ENCODE results near the gene ADRA1B.

Gene ADRA1B

DNA sequence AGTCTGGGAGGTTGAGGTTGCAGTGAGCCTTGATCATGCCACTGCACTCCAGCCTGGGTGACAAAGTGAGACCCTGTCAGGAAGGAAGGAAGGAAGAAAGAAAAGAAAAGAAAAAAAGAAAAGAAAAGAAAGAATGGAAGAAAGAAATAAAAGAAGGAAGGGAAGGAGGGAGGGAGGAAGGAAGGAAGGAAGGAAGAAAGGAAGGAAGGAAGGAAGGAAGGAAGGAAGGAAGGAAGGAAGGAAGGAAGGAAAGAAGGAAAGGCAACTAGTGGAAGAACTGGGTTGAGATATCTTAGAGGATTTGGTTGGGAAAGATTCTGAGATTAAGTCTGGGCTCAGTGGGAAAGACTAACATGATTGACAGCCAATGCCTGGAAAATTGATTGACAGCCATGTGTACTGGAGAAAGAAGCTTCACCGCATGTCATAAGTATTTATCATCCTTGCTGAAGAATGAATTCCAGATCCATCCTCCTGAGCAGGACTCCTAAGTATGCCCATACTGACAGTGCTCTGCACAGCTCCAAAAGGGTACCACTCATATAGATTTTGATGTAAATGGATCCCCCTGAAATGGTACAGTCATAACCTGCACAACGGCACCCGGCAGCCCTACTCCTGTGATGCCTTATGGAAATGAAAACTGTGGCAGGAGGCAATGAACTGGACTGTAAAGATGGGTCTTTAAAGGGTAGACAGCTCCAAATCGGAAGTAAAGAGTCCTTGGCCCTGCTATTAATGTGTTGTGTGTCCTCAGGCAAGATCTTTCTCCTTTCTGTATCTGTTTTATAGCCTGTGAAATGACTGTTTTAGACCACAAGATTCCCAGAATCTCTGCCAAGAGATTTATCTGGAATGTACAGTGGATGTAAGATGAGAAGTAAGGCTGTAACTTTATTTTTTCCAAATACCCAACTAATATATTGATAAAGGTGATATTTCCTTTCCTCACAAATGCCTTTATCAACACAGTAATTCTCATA, 16.9 kb upstream of the ADRA1B start:
- intact Hi-C loops (cut with DNase I): no loop called here
- DNase-seq: no peak

DNA sequence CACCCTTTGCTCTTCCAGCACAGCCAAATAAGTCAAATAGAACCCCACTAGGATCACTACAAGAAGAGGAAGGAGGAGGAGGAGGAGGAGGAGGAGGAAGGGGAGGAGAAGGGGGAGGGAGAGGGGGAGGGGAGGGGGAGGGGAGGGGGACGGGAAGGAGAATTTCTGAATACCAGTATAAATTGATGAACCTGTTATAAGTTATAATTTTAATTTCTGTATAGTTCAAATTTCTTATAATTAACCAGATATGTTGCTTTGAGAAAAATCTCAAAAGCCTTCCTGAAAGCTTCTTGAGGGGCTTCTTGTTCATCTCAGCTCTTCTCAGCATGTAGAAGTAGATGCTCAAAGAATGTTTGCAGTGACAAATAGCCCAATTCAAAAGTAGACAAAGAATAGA, 15.0 kb upstream of the ADRA1B start:
- DNase-seq: no peak
- intact Hi-C loops (cut with DNase I): no loop called here

GRCh38 chr5:159901772-159902171, 14.5 kb upstream of the ADRA1B start:
- intact Hi-C loops (cut with DNase I): no loop called here
- no peak for DNase-seq

- intact Hi-C loops (cut with DNase I): no loop called here
- DNase-seq: peak in 6 of 42 donors; percentile 15 to 55 (median 28)
These were observed 13.7 kb upstream of the ADRA1B start for GRCh38 chr5:159902444-159903121.

DNA sequence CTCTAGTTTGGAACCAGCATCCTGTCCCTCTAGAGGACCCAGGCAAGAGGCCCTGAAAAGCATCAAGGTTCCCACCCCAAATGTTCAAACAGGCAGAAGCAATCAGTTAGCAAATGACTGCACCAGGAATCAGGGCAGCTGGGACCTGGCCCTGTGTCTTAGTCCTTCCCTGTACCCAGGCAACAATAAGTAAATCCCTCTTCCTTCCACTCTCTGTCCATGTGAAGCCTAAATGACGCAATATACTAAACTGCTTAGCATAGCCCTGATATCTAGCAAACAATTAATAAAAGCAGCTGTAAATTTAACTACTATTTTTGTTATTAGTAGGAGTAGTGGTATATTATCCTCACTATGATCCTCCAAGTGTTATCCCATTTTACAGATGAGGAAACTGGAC, 13.2 kb upstream of the ADRA1B start:
- DNase-seq: no peak
- intact Hi-C loops (cut with DNase I): no loop called here

- no peak for DNase-seq
- intact Hi-C loops (cut with DNase I): no loop called here
These were observed 11.4 kb upstream of the ADRA1B start for GRCh38 chr5:159904874-159905273.

DNA sequence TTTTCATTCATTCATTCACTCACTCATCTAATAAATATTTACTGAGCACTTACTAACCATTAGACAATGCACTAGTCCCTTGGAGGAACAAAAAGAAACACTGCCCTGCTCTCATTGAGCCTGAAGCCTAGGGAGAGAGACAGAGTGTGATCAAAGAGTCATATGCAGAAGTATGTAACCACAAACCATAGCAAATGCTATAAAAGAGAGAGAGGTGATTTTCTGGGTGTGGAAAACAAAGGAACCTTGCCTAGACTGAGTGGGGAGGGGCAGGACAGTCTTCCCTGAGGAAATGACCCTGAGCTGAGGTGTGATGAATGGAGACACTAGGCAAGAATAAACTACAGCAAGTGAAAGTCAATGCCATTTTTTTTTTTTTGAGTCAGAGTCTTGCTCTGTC, 10.8 kb upstream of the ADRA1B start:
- intact Hi-C loops (cut with DNase I): no loop called here
- no peak for DNase-seq

- no peak for DNase-seq
- intact Hi-C loops (cut with DNase I): no loop called here
These were observed 9.8 kb upstream of the ADRA1B start for GRCh38 chr5:159906463-159906862.

GRCh38 chr5:159906943-159907342, 9.3 kb upstream of the ADRA1B start:
- no peak for DNase-seq
- intact Hi-C loops (cut with DNase I): no loop called here

DNA sequence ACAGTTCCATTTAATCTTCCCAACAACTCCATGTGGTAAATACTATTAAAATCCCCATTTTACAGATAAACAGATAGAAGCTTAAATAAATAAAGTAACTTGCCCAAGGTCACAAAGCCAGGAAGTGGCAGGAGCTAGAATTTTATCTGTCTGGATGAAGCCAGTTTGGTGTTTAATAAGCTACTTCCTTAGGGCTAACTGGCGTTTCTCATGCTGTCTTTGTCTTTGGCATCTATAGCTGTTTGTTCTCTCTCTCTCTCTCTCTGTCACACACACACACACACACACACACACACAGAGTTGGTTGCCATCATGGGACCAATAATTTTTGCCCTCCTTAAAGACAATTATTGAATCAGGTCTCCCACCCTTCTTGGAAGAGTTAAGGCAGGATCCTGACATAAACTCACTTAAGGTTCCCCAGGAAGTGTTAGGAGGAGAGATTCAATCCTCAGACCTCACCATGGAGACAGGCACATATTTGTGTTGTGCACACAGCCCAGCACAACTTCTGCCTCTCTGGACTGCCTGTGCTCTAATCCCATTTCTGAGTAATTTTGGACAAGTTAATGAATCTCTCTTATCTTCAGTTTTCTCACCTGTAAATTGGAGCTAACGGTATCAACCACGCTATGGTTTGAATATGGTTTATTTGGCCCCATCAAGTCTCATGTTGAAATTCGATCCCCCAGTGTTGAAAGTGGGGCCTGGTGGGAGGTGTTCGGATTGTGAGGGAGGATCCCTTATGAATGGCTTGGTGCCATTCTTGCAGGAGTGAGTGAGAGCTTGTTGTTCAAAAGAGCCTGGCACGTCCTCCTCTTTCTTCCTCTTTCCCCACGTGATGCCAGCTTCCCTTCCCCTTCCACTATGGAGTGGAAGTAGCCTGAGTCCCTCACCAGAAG, 8.3 kb upstream of the ADRA1B start:
- intact Hi-C loops (cut with DNase I): no loop called here
- no peak for DNase-seq

DNA sequence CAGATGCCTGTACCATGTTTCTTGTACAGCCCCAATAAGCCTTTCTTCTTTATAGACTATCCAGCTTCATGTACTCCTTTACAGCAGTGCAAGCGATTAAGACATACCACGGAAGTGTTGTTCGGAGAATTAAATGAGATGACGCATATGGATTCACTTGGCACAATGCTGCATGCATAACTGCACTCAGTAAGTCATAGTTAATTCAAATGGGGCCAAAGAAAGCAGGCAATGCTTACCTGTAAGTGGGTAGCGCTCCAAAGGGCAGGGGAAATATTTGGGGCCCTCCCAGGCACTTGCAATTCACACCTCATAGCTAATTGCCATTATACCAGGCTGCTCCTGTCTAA, 7.7 kb upstream of the ADRA1B start:
- intact Hi-C loops (cut with DNase I): no loop called here
- DNase-seq: no peak

DNA sequence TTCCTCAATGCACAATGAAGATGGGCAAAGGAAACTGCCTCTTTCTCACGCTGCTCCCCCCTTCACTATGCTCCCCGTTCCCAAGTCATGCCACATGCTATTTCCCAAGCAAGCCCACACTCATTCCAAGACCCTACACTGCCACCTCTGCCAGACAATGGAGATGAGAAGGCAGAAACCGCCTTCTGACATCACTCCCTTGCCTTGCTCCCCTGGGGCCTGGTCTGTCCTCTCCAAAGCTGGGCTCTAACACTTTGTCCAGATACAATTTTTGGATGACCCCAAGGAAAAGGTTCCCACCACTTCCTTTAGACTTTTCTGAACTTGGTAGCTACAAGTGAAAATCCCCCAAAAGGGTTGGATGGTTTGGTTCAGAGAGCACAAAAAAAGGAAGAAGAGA, 7.2 kb upstream of the ADRA1B start:
- no peak for DNase-seq
- intact Hi-C loops (cut with DNase I): no loop called here

DNA sequence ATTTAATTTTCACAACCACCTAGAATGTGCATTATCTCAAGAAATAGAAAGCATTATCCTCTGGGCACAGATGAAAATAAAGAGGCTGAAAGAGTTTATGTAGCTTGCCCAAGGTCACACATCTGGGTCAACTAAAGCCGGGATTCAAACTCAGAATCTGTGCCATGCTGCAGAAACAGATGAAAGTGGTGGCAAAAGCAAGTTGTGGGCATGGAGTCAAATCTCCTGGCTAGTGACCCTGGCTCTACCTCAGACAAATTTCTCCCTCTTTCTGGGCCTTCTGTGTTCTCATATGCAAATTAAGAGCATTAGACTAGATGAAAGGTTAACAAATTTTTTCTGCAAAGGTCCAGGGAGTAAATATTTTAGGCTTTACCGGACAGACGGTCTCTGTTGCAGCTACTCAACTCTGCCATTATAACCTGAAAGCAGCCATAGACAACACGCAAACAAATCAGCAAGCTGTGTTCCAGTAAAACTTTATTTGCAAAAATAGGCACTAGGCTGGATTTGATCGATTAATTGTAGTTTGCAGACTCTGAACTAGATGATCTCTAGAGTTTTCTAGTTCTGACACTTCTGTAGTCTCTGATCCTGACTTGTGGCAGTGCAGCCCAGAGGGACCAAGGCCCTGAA, 6.0 kb upstream of the ADRA1B start:
- DNase-seq: no peak
- intact Hi-C loops (cut with DNase I): loop anchor here (10.0 kb wide), 1 partner anchor 466 kb away; no protein-coding TSS in a partner anchor

GRCh38 chr5:159910843-159911229, 5.4 kb upstream of the ADRA1B start:
- intact Hi-C loops (cut with DNase I): loop anchor here (10.0 kb wide), 1 partner anchor 466 kb away; no protein-coding TSS in a partner anchor
- DNase-seq: no peak

- intact Hi-C loops (cut with DNase I): loop anchor here (10.0 kb wide), 1 partner anchor 467 kb away; no protein-coding TSS in a partner anchor
These were observed 4.9 kb upstream of the ADRA1B start for GRCh38 chr5:159911349-159911748.

DNA sequence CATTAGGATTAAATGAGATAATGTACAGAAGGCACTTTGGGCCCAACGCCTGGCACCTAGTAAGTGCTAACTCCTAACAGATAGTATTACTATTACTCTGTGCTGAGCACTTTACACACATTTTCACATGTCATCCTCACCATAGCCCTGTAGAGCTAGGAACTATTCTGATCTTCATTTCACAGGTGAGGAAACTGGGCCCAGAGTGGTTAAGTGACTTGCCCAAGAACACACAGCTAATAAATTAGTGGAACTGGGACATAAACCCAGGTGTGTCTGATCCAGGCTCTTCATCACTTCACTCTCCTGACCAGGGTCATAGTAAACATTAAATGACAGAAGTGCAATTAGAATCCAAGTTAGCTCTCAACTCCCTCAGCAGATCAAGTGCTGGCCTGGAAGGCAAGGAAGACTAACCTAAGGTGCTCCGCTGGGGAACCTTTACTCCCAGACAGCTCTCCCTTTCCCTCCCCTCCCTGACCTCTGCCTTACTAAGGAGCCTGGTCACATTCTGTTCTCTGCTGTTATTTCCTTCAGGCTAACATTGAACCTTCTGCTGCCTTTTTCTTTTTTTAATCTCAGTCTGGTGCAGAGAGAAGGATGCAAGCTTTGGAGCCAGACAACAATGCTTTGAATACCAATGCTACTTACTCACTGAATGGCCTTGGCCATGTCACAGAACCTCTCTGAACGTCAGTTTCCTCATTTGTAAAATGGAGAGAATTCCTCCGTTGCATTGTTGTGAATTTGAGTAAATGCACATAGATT, 4.1 kb upstream of the ADRA1B start:
- DNase-seq: no peak
- intact Hi-C loops (cut with DNase I): loop anchor here (10.0 kb wide), 1 partner anchor 467 kb away; no protein-coding TSS in a partner anchor

More at GRCh38 chr5:159911349-159911748, 4.9 kb upstream of the ADRA1B start:
- DNase-seq: no peak

DNA sequence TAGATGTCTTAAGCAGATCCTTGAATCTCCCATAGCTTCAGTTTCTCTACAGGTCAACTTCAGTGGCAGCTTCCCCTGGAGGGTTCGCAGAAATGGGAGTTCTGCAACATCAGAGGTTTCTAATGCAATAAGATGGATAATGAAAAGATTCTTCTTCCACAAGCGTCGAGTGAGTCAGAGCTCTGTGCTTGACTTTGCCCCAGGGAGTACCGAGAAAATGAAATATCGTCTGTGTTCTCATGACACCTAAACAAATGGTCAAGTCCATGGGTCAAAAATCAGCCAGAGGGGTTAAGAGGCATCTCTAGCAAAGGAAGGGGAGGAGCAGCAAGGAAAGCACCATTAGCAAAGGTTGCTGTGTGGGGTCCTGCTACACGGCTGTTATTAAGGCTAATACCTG, 3.2 kb upstream of the ADRA1B start:
- no peak for DNase-seq
- intact Hi-C loops (cut with DNase I): loop anchor here (10.0 kb wide), 1 partner anchor 468 kb away; no protein-coding TSS in a partner anchor

DNA sequence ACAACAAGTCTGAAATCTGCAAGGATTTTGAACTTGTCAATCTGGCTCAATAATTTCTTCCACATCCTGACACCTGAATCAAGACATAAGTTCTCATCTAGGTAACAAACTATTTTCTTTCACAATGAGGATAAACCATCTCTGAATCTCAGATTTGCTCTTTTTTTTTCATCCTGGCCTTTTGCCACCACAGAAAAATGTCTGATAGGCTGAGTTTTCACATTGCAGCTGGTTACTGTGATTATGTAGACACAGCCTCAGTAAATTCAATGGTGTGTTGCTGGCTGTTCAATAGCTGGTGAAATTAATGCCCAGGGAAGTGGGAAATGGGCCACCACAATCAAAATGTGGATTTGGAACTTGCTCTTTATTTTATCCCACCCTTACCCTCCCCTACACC, 2.8 kb upstream of the ADRA1B start:
- intact Hi-C loops (cut with DNase I): loop anchor here (10.0 kb wide), 1 partner anchor 469 kb away; no protein-coding TSS in a partner anchor
- no peak for DNase-seq

Measured in head of caudate nucleus (tissue), 42 donors.